DND-41 (cell line): ENCODE measurements around the gene PSMA6.

Experiments used
- CTCF ChIP-seq: IDR thresholded peaks from 2 replicates; pipeline ENCODE4 v1.5.1; 2012; ENCODE audit warnings: borderline replicate concordance, low read length, moderate library complexity, mild to moderate bottlenecking; ENCODE audit not compliant: poor library complexity, severe bottlenecking; ENCODE audit errors: extremely low read depth
- EZH2 ChIP-seq: IDR thresholded peaks from 3 replicates; pipeline ENCODE4 v1.6.1; 2012; ENCODE audit warnings: borderline replicate concordance, low read depth, mild to moderate bottlenecking, moderate library complexity, low read length, inconsistent platforms; ENCODE audit not compliant: severe bottlenecking

GRCh38 chr14:35258420-35258819 is 33.8 kb upstream of the PSMA6 start:
- no peak for TF ChIP-seq CTCF
- TF ChIP-seq EZH2 = no peak
